ENCODE data around the gene PDLIM1.
A peak's percentile ranks its signal among the peaks of the same experiment; 100 is the strongest.

DNA sequence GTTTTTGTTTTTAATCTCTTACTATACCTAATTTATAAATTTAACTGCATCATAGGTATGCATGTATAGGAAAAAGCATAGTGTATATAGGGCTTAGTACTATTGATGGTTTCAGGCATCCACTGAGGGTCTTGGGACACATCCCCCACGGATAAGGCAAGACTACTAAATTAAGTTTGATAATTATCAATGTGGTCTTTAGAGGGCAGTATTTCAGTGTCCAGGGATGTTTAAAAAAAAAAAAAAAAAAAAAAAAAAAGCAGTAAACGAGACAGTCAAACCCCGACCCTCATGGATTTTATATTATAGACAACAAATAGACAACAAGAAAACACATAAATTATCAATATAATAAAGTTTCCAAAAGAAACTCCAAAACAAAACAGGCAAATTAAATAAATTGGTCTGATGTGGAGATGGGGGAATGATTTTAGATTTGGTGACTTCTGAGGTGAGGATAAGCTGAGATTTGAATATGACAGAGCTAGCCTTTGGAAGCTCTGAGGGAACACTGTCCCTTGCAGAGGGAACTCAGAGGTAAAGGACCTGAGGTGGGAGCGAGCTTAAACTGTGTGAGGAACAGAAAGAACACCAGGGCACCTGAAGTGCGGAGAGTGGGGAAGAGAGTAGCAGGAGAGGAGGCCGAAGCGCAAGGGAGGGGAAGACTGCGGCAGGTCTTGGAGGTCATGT is 82.0 kb downstream of the PDLIM1 start:
- TF ChIP-seq, protein P1, sequence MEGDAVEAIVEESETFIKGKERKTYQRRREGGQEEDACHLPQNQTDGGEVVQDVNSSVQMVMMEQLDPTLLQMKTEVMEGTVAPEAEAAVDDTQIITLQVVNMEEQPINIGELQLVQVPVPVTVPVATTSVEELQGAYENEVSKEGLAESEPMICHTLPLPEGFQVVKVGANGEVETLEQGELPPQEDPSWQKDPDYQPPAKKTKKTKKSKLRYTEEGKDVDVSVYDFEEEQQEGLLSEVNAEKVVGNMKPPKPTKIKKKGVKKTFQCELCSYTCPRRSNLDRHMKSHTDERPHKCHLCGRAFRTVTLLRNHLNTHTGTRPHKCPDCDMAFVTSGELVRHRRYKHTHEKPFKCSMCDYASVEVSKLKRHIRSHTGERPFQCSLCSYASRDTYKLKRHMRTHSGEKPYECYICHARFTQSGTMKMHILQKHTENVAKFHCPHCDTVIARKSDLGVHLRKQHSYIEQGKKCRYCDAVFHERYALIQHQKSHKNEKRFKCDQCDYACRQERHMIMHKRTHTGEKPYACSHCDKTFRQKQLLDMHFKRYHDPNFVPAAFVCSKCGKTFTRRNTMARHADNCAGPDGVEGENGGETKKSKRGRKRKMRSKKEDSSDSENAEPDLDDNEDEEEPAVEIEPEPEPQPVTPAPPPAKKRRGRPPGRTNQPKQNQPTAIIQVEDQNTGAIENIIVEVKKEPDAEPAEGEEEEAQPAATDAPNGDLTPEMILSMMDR (IDR thresholded peaks at IDR 0.05), result peak; percentile 69
- no peak for TF ChIP-seq MEF2A (IDR thresholded peaks at IDR 0.05; ENCODE audit: borderline replicate concordance, low read depth)
- no peak for TF ChIP-seq EZH2phosphoT487 (IDR thresholded peaks at IDR 0.05; ENCODE audit: borderline replicate concordance, low read depth)
- TF ChIP-seq TEAD4 (IDR thresholded peaks at IDR 0.05; ENCODE audit: borderline replicate concordance, insufficient read depth), result no peak
- TF ChIP-seq GABPA (IDR thresholded peaks at IDR 0.05; ENCODE audit: low read depth), result no peak

Measured in SK-N-SH (cell line).